ENCODE results near the gene CXCL11. TPM values are rescaled to one million over a fixed set of nuclear protein-coding genes. Genes with fewer than 3 reads are reported as not detected.
"Not testable (repeated sequence)": the region's sequence is repeated elsewhere in the genome, so short reads cannot be mapped to it uniquely, and the experiment has no call there.

CXCL11 gene
- total and polyA plus RNA-seq, 5 donors from 2014 or later: not detected

GRCh38 chr4:76055421-76055820 is 19.6 kb upstream of the CXCL11 start:
- no peaks in the 10 kb centered on the region for H3K4me1 ChIP-seq (ENCODE audit: control insufficient read depth, insufficient read depth, low read length, poor library complexity, severe bottlenecking)
- Mint-ChIP-seq H3K4me3 (no peak overlapping the region), H3K36me3 (no peaks in the 10 kb centered on the region), H3K27ac (no peak overlapping the region), H3K4me1 (peaks cover 0 to 5% (median 0%) of the 10 kb centered on the region in 4 donors), H3K9me3 (no peaks in the 10 kb centered on the region), H3K27me3 (peaks cover 8% of the 10 kb centered on the region)
- H3K27me3 ChIP-seq (ENCODE audit: control insufficient read depth, insufficient read depth, low read length): no peaks in the 10 kb centered on the region
- H3K36me3 ChIP-seq (ENCODE audit: control insufficient read depth, insufficient read depth, low read length): no peaks in the 10 kb centered on the region
- H3K9me3 ChIP-seq (ENCODE audit: control insufficient read depth in 2 of 2, low read length in 2 of 2): no peaks in the 10 kb centered on the region
- no peak overlapping the region for H3K4me3 ChIP-seq (ENCODE audit: low read depth, low read length)
- no peak for DNase-seq
- ATAC-seq (ENCODE audit: low read depth in 2 of 2): no peak
- no peak overlapping the region for H3K27ac ChIP-seq (ENCODE audit: insufficient read depth, low read length, poor library complexity, severe bottlenecking)

GRCh38 chr4:76055016-76055415 is 19.1 kb upstream of the CXCL11 start:
- H3K4me3 Mint-ChIP-seq: no peak overlapping the region
- Histone ChIP-seq H3K27me3 (ENCODE audit: control insufficient read depth, insufficient read depth, low read length) (no peaks in the 10 kb centered on the region), H3K27ac (ENCODE audit: insufficient read depth, low read length, poor library complexity, severe bottlenecking) (no peak overlapping the region), H3K4me3 (ENCODE audit: low read depth, low read length) (no peak overlapping the region), H3K4me1 (ENCODE audit: control insufficient read depth, insufficient read depth, low read length, poor library complexity, severe bottlenecking) (no peaks in the 10 kb centered on the region), H3K9me3 (ENCODE audit: control insufficient read depth in 2 of 2, low read length in 2 of 2) (no peaks in the 10 kb centered on the region), H3K36me3 (ENCODE audit: control insufficient read depth, insufficient read depth, low read length) (no peaks in the 10 kb centered on the region)
- peaks cover 8% of the 10 kb centered on the region for H3K27me3 Mint-ChIP-seq
- no peaks in the 10 kb centered on the region for H3K9me3 Mint-ChIP-seq
- H3K4me1 Mint-ChIP-seq: peaks cover 0 to 5% (median 0%) of the 10 kb centered on the region in 4 donors
- DNase-seq: peak in 1 of 3 donors; percentile 26
- H3K36me3 Mint-ChIP-seq: no peaks in the 10 kb centered on the region
- no peak overlapping the region for H3K27ac Mint-ChIP-seq
- ATAC-seq (ENCODE audit: low read depth in 2 of 2): peak in 1 of 2 donors; percentile 53

- H3K27me3 Mint-ChIP-seq: peaks cover 8% of the 10 kb centered on the region
- DNase-seq: no peak
- Histone ChIP-seq H3K4me3 (ENCODE audit: low read depth, low read length) (no peak overlapping the region), H3K9me3 (ENCODE audit: control insufficient read depth in 2 of 2, low read length in 2 of 2) (no peaks in the 10 kb centered on the region), H3K4me1 (ENCODE audit: control insufficient read depth, insufficient read depth, low read length, poor library complexity, severe bottlenecking) (no peaks in the 10 kb centered on the region), H3K27ac (ENCODE audit: insufficient read depth, low read length, poor library complexity, severe bottlenecking) (no peak overlapping the region), H3K36me3 (ENCODE audit: control insufficient read depth, insufficient read depth, low read length) (no peaks in the 10 kb centered on the region), H3K27me3 (ENCODE audit: control insufficient read depth, insufficient read depth, low read length) (no peaks in the 10 kb centered on the region)
- no peak for ATAC-seq (ENCODE audit: low read depth in 2 of 2)
- no peak overlapping the region for H3K4me3 Mint-ChIP-seq
- no peaks in the 10 kb centered on the region for H3K36me3 Mint-ChIP-seq
- peaks cover 0 to 1% (median 0%) of the 10 kb centered on the region in 4 donors for H3K4me1 Mint-ChIP-seq
- no peaks in the 10 kb centered on the region for H3K9me3 Mint-ChIP-seq
- no peak overlapping the region for H3K27ac Mint-ChIP-seq
These were observed 17.9 kb upstream of the CXCL11 start for GRCh38 chr4:76053730-76054129.

DNA sequence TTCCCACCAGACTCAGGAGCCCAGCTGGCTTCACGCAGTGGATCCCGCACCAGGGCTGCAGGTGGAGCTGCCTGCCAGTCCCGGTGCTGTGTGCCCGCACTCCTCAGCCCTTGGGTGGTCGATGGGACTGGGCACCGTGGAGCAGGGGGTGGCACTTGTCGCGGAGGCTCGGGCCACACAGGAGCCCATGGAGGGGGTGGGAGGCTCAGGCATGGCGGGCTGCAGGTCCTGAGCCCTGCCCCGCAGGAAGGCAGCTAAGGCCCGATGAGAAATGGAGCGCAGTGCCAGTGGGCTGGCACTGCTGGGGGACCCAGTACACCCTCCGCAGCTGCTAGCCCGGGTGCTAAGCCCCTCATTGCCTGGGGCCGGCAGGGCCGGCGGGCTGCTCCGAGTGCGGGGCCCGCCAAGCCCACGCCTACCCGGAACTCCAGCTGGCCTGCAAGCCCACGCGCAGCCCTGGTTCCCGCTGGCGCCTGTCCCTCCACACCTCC is 14.7 kb upstream of the CXCL11 start:
- H3K4me3 ChIP-seq (ENCODE audit: low read depth, low read length); H3K27me3 ChIP-seq (ENCODE audit: control insufficient read depth, insufficient read depth, low read length); H3K27ac Mint-ChIP-seq; H3K4me1 Mint-ChIP-seq; H3K36me3 ChIP-seq (ENCODE audit: control insufficient read depth, insufficient read depth, low read length); H3K4me3 Mint-ChIP-seq; H3K4me1 ChIP-seq (ENCODE audit: control insufficient read depth, insufficient read depth, low read length, poor library complexity, severe bottlenecking); H3K27ac ChIP-seq (ENCODE audit: insufficient read depth, low read length, poor library complexity, severe bottlenecking); H3K9me3 Mint-ChIP-seq; H3K36me3 Mint-ChIP-seq; H3K27me3 Mint-ChIP-seq; DNase-seq; H3K9me3 ChIP-seq (ENCODE audit: control insufficient read depth in 2 of 2, low read length in 2 of 2); ATAC-seq (ENCODE audit: low read depth in 2 of 2): not testable (repeated sequence)

DNA sequence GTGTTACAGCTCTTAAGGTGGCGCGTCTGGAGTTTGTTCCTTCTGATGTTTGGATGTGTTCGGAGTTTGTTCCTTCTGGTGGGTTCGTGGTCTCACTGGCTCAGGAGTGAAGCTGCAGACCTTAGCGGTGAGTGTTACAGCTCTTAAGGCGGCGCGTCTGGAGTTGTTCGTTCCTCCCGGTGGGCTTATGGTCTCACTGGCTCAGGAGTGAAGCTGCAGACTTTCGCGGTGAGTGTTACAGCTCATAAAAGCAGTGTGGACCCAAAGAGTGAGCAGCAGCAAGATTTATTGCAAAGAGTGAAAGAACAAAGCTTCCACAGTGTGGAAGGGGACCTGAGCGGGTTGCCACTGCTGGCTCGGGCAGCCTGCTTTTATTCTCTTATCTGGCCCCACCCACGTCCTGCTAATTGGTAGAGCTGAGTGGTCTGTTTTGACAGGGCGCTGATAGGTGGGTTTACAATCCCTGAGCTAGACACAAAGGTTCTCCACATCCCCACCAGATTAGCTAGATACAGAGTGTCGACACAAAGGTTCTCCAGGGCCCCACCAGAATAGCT is 14.1 kb upstream of the CXCL11 start:
- not testable (repeated sequence) for ATAC-seq (ENCODE audit: low read depth in 2 of 2); H3K36me3 Mint-ChIP-seq; H3K9me3 Mint-ChIP-seq; H3K4me1 Mint-ChIP-seq; H3K4me3 Mint-ChIP-seq; H3K36me3 ChIP-seq (ENCODE audit: control insufficient read depth, insufficient read depth, low read length); H3K27me3 Mint-ChIP-seq; H3K4me3 ChIP-seq (ENCODE audit: low read depth, low read length); H3K9me3 ChIP-seq (ENCODE audit: control insufficient read depth in 2 of 2, low read length in 2 of 2); DNase-seq; H3K27me3 ChIP-seq (ENCODE audit: control insufficient read depth, insufficient read depth, low read length); H3K27ac ChIP-seq (ENCODE audit: insufficient read depth, low read length, poor library complexity, severe bottlenecking); H3K4me1 ChIP-seq (ENCODE audit: control insufficient read depth, insufficient read depth, low read length, poor library complexity, severe bottlenecking)
- peak overlapping the region in 1 of 3 donors; percentile 38 for H3K27ac Mint-ChIP-seq

DNA sequence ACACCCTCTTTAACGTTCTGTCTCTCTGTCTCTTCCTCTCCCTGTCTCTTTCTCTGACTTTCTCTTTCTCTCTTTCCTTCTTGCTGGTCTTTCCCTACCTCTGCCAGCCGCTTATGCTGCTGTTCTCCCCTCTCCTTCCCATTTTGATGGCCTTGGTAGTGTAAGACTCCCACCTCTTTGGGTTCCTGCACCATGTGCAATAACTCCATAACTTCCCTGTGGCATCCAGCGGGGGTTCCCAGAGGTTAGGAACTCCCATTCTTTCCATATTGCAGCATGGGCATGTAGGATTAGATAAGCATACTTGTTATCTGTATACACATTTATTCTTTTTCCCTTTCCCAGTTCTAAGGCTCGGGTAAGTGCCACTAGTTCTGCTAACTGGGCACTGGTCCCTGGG is 8.8 kb upstream of the CXCL11 start:
- ATAC-seq (ENCODE audit: low read depth in 2 of 2); H3K9me3 Mint-ChIP-seq; H3K4me3 ChIP-seq (ENCODE audit: low read depth, low read length); H3K4me1 ChIP-seq (ENCODE audit: control insufficient read depth, insufficient read depth, low read length, poor library complexity, severe bottlenecking); H3K27ac Mint-ChIP-seq; DNase-seq; H3K36me3 ChIP-seq (ENCODE audit: control insufficient read depth, insufficient read depth, low read length); H3K27ac ChIP-seq (ENCODE audit: insufficient read depth, low read length, poor library complexity, severe bottlenecking); H3K27me3 ChIP-seq (ENCODE audit: control insufficient read depth, insufficient read depth, low read length); H3K36me3 Mint-ChIP-seq; H3K4me3 Mint-ChIP-seq; H3K4me1 Mint-ChIP-seq; H3K9me3 ChIP-seq (ENCODE audit: control insufficient read depth in 2 of 2, low read length in 2 of 2): not testable (repeated sequence)
- peaks cover 17% of the 10 kb centered on the region for H3K27me3 Mint-ChIP-seq

- H3K27me3 ChIP-seq (ENCODE audit: control insufficient read depth, insufficient read depth, low read length); DNase-seq; H3K27ac ChIP-seq (ENCODE audit: insufficient read depth, low read length, poor library complexity, severe bottlenecking); H3K4me1 ChIP-seq (ENCODE audit: control insufficient read depth, insufficient read depth, low read length, poor library complexity, severe bottlenecking); ATAC-seq (ENCODE audit: low read depth in 2 of 2); H3K9me3 Mint-ChIP-seq; H3K36me3 Mint-ChIP-seq; H3K27ac Mint-ChIP-seq; H3K4me3 Mint-ChIP-seq; H3K4me3 ChIP-seq (ENCODE audit: low read depth, low read length); H3K36me3 ChIP-seq (ENCODE audit: control insufficient read depth, insufficient read depth, low read length); H3K4me1 Mint-ChIP-seq; H3K9me3 ChIP-seq (ENCODE audit: control insufficient read depth in 2 of 2, low read length in 2 of 2): not testable (repeated sequence)
- peaks cover 17% of the 10 kb centered on the region for H3K27me3 Mint-ChIP-seq
These were observed 7.4 kb upstream of the CXCL11 start for GRCh38 chr4:76043306-76043705.

DNA sequence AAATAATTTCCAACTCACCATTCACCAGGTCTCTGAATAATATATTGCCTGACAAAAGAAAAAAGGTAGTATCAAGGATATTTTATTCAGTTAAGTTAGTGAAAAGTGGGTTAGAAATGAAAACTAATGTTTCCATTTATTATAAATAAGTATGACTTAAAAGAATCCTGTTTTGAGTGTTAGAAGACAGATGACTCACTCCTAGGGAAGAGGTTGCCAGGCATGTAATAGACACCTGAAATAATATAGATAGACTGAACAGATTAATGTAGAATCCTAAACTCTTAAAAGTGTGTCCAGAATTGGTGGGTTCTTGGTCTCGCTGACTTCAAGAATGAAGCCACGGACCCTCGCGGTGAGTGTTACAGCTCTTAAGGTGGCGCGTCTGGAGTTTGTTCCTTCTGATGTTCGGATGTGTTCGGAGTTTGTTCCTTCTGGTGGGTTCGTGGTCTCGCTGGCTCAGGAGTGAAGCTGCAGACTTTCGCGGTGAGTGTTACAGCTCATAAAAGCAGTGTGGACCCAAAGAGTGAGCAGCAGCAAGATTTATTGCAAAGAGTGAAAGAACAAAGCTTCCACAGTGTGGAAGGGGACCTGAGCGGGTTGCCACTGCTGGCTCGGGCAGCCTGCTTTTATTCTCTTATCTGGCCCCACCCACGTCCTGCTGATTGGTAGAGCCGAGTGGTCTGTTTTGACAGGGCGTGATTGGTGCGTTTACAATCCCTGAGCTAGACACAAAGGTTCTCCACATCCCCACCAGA is 6.5 kb upstream of the CXCL11 start:
- H3K36me3 ChIP-seq (ENCODE audit: control insufficient read depth, insufficient read depth, low read length); H3K9me3 Mint-ChIP-seq; H3K27ac Mint-ChIP-seq; H3K4me3 ChIP-seq (ENCODE audit: low read depth, low read length); DNase-seq; H3K4me1 Mint-ChIP-seq; H3K27me3 ChIP-seq (ENCODE audit: control insufficient read depth, insufficient read depth, low read length); H3K4me1 ChIP-seq (ENCODE audit: control insufficient read depth, insufficient read depth, low read length, poor library complexity, severe bottlenecking); H3K9me3 ChIP-seq (ENCODE audit: control insufficient read depth in 2 of 2, low read length in 2 of 2); H3K36me3 Mint-ChIP-seq; H3K27ac ChIP-seq (ENCODE audit: insufficient read depth, low read length, poor library complexity, severe bottlenecking); ATAC-seq (ENCODE audit: low read depth in 2 of 2): not testable (repeated sequence)
- H3K27me3 Mint-ChIP-seq: peaks cover 12% of the 10 kb centered on the region
- peak overlapping the region in 1 of 4 donors; percentile 41 for H3K4me3 Mint-ChIP-seq
